ENCODE measurements around the gene C17orf67. TPM values are rescaled to one million over a fixed set of nuclear protein-coding genes. Genes with fewer than 3 reads are reported as not detected.

C17orf67 gene
- total RNA-seq, 1 donor = 0.86 TPM

- H3K4me3 ChIP-seq (ENCODE audit: low read depth, low read length) = no peak overlapping the region
- TF ChIP-seq CTCF (IDR thresholded peaks at IDR 0.05; ENCODE audit: insufficient read depth, low read depth, low read length) = no peak
- no peak for DNase-seq (ENCODE audit: low read depth)
These were observed 17.3 kb upstream of the C17orf67 start for GRCh38 chr17:56851008-56851407.

- no peak for TF ChIP-seq CTCF (IDR thresholded peaks at IDR 0.05; ENCODE audit: insufficient read depth, low read depth, low read length)
- H3K4me3 ChIP-seq (ENCODE audit: low read depth, low read length) = no peak overlapping the region
- DNase-seq (ENCODE audit: low read depth) = no peak
These were observed 16.9 kb upstream of the C17orf67 start for GRCh38 chr17:56850591-56850990.

GRCh38 chr17:56849131-56849530, 15.4 kb upstream of the C17orf67 start:
- no peak for TF ChIP-seq CTCF (IDR thresholded peaks at IDR 0.05; ENCODE audit: insufficient read depth, low read depth, low read length)
- no peak overlapping the region for H3K4me3 ChIP-seq (ENCODE audit: low read depth, low read length)
- no peak for DNase-seq (ENCODE audit: low read depth)

- no peak for DNase-seq (ENCODE audit: low read depth)
- no peak overlapping the region for H3K4me3 ChIP-seq (ENCODE audit: low read depth, low read length)
- no peak for TF ChIP-seq CTCF (IDR thresholded peaks at IDR 0.05; ENCODE audit: insufficient read depth, low read depth, low read length)
These were observed 13.4 kb upstream of the C17orf67 start for GRCh38 chr17:56847106-56847505.

GRCh38 chr17:56845934-56846333, 12.2 kb upstream of the C17orf67 start:
- DNase-seq (ENCODE audit: low read depth) = no peak
- H3K4me3 ChIP-seq (ENCODE audit: low read depth, low read length) = no peak overlapping the region
- no peak for TF ChIP-seq CTCF (IDR thresholded peaks at IDR 0.05; ENCODE audit: insufficient read depth, low read depth, low read length)

- no peak for TF ChIP-seq CTCF (IDR thresholded peaks at IDR 0.05; ENCODE audit: insufficient read depth, low read depth, low read length)
- H3K4me3 ChIP-seq (ENCODE audit: low read depth, low read length) = no peak overlapping the region
- no peak for DNase-seq (ENCODE audit: low read depth)
These were observed 8.9 kb upstream of the C17orf67 start for GRCh38 chr17:56842577-56842976.

GRCh38 chr17:56838687-56839086, 5.0 kb upstream of the C17orf67 start:
- DNase-seq (ENCODE audit: low read depth) = no peak
- no peak overlapping the region for H3K4me3 ChIP-seq (ENCODE audit: low read depth, low read length)
- no peak for TF ChIP-seq CTCF (IDR thresholded peaks at IDR 0.05; ENCODE audit: insufficient read depth, low read depth, low read length)

All from fibroblast of villous mesenchyme (primary cell).